Measurements from ENCODE around the gene PM20D1. TPM values are rescaled to one million over a fixed set of nuclear protein-coding genes. Genes with fewer than 3 reads are reported as not detected.

The PM20D1 gene
- total and polyA plus RNA-seq, 9 donors, result 0.06 to 0.16 (median 0.09) TPM; not detected in 3

- 65% methylated on average over 2 of the region's 3 CpGs for WGBS (ENCODE audit: insufficient coverage)
- H3K27ac ChIP-seq (ENCODE audit: low read length), result no peak overlapping the region
- DNase-seq, result peak; percentile 39
Observed at GRCh38 chr1:205843036-205843859, 6.7 kb downstream of the PM20D1 start.

DNA sequence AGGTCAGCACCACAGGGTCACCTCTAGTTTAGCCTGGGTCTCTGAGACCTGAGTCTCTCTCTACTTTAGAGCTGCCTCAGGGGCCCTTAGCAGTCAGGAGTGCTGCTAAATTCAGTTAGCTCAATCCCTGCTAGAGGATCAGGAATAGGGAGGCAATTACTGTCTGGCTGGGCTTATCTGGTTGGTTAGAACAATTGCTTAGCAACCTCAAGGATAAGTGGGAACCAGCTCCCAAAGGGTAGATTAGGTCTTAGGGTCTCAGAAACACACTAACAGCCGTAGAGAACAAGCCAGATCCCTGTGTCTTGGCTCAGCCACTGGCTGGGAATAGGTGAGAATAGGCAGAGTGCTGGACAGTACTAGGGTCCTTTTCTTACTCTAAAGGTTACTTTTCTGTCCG lies 7.7 kb downstream of the PM20D1 start:
- Histone ChIP-seq H3K27ac (ENCODE audit: low read length) (no peak overlapping the region), H3K4me3 (ENCODE audit: low read length) (no peak overlapping the region), H3K36me3 (ENCODE audit: control insufficient read depth, insufficient read depth, low read length) (no peaks in the 10 kb centered on the region), H3K9me3 (replicated peaks; ENCODE audit: control insufficient read depth, low read depth, low read length) (no peaks in the 10 kb centered on the region), H3K27me3 (ENCODE audit: control insufficient read depth, insufficient read depth, low read length) (no peaks in the 10 kb centered on the region), H3K4me1 (ENCODE audit: control insufficient read depth, insufficient read depth, low read length) (peaks cover 22% of the 10 kb centered on the region)
- no peak for DNase-seq
- WGBS (ENCODE audit: insufficient coverage), result 60% methylated on average over 1 of the region's 2 CpGs

More at GRCh38 chr1:205843036-205843859, 6.7 kb downstream of the PM20D1 start:
- H3K4me1 ChIP-seq (ENCODE audit: control insufficient read depth, insufficient read depth, low read length), result peaks cover 22% of the 10 kb centered on the region
- no peaks in the 10 kb centered on the region for H3K36me3 ChIP-seq (ENCODE audit: control insufficient read depth, insufficient read depth, low read length)
- no peak overlapping the region for H3K4me3 ChIP-seq (ENCODE audit: low read length)
- no peaks in the 10 kb centered on the region for H3K9me3 ChIP-seq (replicated peaks; ENCODE audit: control insufficient read depth, low read depth, low read length)
- H3K27me3 ChIP-seq (ENCODE audit: control insufficient read depth, insufficient read depth, low read length), result no peaks in the 10 kb centered on the region

DNA sequence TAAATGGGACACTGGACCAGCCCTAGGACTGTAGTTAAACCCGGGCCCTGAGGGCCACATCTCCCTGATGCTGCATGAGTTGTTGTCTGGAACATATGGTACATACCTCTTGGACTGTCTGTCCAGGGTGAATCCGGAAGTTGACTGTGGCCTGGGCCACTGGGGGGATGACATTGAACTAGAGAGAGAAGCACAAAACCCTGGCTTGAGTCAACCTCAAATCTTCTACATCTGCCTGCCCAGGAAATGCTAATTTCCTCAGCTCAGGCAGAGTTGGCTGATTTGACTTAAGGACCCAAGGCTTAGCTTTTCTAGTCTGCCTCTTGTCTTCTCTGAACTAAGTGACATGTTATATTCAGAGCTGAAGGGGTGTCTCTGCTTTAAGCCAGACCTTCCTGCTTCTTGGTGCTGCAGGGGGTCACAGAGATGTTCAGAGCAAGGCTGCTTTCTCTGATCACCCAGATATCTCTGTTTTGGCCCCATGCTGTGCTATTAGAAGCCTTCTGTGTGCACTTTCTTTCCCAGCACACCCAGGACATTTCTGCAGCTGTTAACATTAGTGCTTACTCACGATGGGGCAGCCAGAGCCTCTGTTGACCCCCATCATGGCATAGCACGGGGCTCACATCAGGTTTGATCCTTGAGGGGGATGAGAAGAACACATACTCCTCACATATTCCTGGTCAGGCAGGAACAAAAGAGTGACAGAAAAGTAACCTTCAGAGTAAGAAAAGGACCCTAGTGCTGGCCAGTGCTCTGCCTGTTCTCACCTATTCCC lies 9.6 kb downstream of the PM20D1 start:
- DNase-seq, result no peak
- no peaks in the 10 kb centered on the region for H3K27me3 ChIP-seq (ENCODE audit: control insufficient read depth, insufficient read depth, low read length)
- peaks cover 22% of the 10 kb centered on the region for H3K4me1 ChIP-seq (ENCODE audit: control insufficient read depth, insufficient read depth, low read length)
- no peak overlapping the region for H3K4me3 ChIP-seq (ENCODE audit: low read length)
- no peaks in the 10 kb centered on the region for H3K36me3 ChIP-seq (ENCODE audit: control insufficient read depth, insufficient read depth, low read length)
- no CpG with 5 or more reads among the region's 4 CpGs for WGBS (ENCODE audit: insufficient coverage)
- no peaks in the 10 kb centered on the region for H3K9me3 ChIP-seq (replicated peaks; ENCODE audit: control insufficient read depth, low read depth, low read length)
- no peak overlapping the region for H3K27ac ChIP-seq (ENCODE audit: low read length)

GRCh38 chr1:205837382-205837970 lies 12.5 kb downstream of the PM20D1 start:
- 85% methylated on average over 7 of the region's 7 CpGs for WGBS (ENCODE audit: insufficient coverage)
- no peaks in the 10 kb centered on the region for H3K27me3 ChIP-seq (ENCODE audit: control insufficient read depth, insufficient read depth, low read length)
- DNase-seq, result no peak
- no peak overlapping the region for H3K4me3 ChIP-seq (ENCODE audit: low read length)
- H3K27ac ChIP-seq (ENCODE audit: low read length), result no peak overlapping the region
- no peaks in the 10 kb centered on the region for H3K36me3 ChIP-seq (ENCODE audit: control insufficient read depth, insufficient read depth, low read length)
- H3K4me1 ChIP-seq (ENCODE audit: control insufficient read depth, insufficient read depth, low read length), result peaks cover 6% of the 10 kb centered on the region
- no peaks in the 10 kb centered on the region for H3K9me3 ChIP-seq (replicated peaks; ENCODE audit: control insufficient read depth, low read depth, low read length)

GRCh38 chr1:205834751-205835150 lies 15.2 kb downstream of the PM20D1 start:
- Histone ChIP-seq H3K27ac (ENCODE audit: low read length) (no peak overlapping the region), H3K4me1 (ENCODE audit: control insufficient read depth, insufficient read depth, low read length) (peaks cover 6% of the 10 kb centered on the region), H3K9me3 (replicated peaks; ENCODE audit: control insufficient read depth, low read depth, low read length) (no peaks in the 10 kb centered on the region), H3K4me3 (ENCODE audit: low read length) (no peak overlapping the region), H3K36me3 (ENCODE audit: control insufficient read depth, insufficient read depth, low read length) (no peaks in the 10 kb centered on the region), H3K27me3 (ENCODE audit: control insufficient read depth, insufficient read depth, low read length) (no peaks in the 10 kb centered on the region)
- WGBS (ENCODE audit: insufficient coverage), result 39% methylated on average over 3 of the region's 4 CpGs
- no peak for DNase-seq

DNA sequence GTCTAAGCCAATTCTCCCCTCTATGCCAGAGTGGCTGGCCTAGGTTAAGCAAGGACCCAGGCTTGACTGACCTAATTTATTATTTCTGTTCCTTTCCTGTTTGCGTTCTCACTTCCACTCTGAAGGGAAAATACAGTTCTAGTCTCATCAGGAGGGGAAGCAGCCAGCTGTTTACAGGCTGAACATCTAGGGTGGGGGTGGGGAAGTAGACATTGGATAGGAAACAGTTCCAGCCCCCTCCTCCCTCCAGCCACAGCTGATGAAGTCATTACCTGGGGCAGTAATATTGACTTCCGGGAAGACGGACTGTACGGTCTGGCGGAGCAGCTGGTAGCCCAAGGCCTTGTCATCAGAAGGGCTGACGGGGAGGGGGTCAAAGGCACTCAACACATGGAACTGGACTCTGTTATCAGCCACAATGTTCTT lies 17.6 kb downstream of the PM20D1 start:
- WGBS (ENCODE audit: insufficient coverage), result 23% methylated on average over 5 of the region's 6 CpGs
- peaks cover 11% of the 10 kb centered on the region for H3K4me1 ChIP-seq (ENCODE audit: control insufficient read depth, insufficient read depth, low read length)
- no peaks in the 10 kb centered on the region for H3K9me3 ChIP-seq (replicated peaks; ENCODE audit: control insufficient read depth, low read depth, low read length)
- DNase-seq, result peak; percentile 71
- H3K4me3 ChIP-seq (ENCODE audit: low read length), result no peak overlapping the region
- H3K36me3 ChIP-seq (ENCODE audit: control insufficient read depth, insufficient read depth, low read length), result no peaks in the 10 kb centered on the region
- H3K27me3 ChIP-seq (ENCODE audit: control insufficient read depth, insufficient read depth, low read length), result peaks cover 3% of the 10 kb centered on the region
- H3K27ac ChIP-seq (ENCODE audit: low read length), result peak overlapping the region; percentile 15

DNA sequence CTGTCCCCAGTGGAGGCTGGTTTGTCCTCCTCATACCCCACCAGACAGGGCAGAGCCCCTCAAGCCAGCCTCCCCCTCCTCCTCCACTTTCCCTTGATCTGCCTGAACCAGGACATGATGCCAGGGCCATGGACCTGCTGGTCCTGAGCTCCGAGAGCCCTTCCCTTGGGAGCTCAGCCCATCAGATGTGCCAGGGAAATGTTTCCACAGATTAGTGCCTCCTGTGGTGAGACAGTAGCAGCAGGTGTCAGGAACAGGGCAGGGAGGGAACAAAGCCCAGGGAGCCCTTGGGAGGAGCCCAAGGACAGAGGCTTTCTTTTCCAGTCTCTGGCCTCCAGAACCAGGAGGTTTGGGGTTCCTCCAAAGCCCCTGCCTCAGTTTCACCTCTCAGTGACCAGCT lies 22.3 kb downstream of the PM20D1 start:
- 40% methylated on average over 1 of the region's 1 CpG for WGBS (ENCODE audit: insufficient coverage)
- H3K36me3 ChIP-seq (ENCODE audit: control insufficient read depth, insufficient read depth, low read length), result no peaks in the 10 kb centered on the region
- H3K4me3 ChIP-seq (ENCODE audit: low read length), result no peak overlapping the region
- no peaks in the 10 kb centered on the region for H3K9me3 ChIP-seq (replicated peaks; ENCODE audit: control insufficient read depth, low read depth, low read length)
- peaks cover 3% of the 10 kb centered on the region for H3K27me3 ChIP-seq (ENCODE audit: control insufficient read depth, insufficient read depth, low read length)
- no peak overlapping the region for H3K27ac ChIP-seq (ENCODE audit: low read length)
- peaks cover 19% of the 10 kb centered on the region for H3K4me1 ChIP-seq (ENCODE audit: control insufficient read depth, insufficient read depth, low read length)
- DNase-seq, result no peak

DNA sequence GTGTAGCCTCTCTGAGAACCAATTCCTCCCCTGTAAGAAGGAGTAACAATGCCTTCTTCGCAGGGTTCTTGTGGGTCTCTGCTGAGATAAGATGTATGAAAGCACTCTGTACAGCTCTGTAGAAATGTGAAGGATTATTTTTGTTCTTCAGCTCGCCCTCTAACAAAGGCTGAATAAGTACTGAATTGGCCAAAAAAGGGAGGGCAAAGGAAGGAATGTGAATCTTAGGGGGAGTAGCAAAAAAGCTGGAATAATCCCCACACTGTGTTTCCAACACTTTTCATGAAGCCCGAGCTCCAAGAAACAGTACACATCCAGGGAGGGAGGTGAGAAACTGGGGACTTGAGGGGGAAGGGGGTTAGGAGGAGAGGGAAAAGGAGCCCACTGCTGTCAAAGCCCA lies 22.9 kb downstream of the PM20D1 start:
- Histone ChIP-seq H3K4me1 (ENCODE audit: control insufficient read depth, insufficient read depth, low read length) (peaks cover 16% of the 10 kb centered on the region), H3K4me3 (ENCODE audit: low read length) (no peak overlapping the region), H3K9me3 (replicated peaks; ENCODE audit: control insufficient read depth, low read depth, low read length) (no peaks in the 10 kb centered on the region), H3K27ac (ENCODE audit: low read length) (no peak overlapping the region), H3K36me3 (ENCODE audit: control insufficient read depth, insufficient read depth, low read length) (no peaks in the 10 kb centered on the region), H3K27me3 (ENCODE audit: control insufficient read depth, insufficient read depth, low read length) (peaks cover 3% of the 10 kb centered on the region)
- DNase-seq, result peak; percentile 60
- no CpG with 5 or more reads among the region's 3 CpGs for WGBS (ENCODE audit: insufficient coverage)

DNA sequence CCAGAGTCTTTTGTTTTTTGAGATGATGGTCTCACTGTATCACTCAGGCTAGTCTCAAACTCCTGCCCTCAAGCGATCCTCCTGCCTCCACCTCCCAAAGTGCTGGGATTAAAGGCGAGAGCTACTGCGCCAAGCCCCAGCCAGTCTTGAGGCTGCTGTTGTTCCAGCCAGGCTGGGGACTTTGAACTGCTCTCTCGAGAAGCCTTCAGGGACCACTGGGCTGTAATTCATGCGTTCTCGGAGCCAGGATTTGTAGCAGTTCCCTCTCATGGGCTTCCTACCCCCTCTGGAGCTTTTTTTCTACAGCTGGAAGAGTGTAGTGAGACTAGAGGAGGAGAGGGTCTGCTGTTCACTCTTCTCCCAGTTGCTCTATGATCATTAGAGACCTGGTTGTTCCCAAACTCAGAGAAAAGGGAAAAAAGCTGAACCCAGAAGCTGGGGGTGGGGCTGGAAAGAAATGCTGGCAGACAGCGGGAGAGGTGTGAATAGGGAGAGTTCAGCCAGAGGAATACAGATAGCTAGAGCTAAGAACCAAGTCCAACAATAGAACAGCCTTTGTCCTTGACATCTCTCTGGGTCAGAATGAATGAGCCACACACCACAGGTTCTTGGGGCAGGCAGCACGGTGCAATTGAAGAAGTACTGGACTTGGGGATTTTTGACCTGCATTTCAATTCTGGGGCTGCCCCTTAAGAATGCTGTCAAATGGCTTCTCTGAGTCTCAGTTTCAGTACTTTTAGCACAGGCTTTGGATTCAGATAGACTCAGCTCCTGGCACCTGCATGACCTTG lies 23.7 kb downstream of the PM20D1 start:
- Histone ChIP-seq H3K4me3 (ENCODE audit: low read length) (no peak overlapping the region), H3K27ac (ENCODE audit: low read length) (no peak overlapping the region), H3K27me3 (ENCODE audit: control insufficient read depth, insufficient read depth, low read length) (peaks cover 3% of the 10 kb centered on the region), H3K36me3 (ENCODE audit: control insufficient read depth, insufficient read depth, low read length) (no peaks in the 10 kb centered on the region), H3K4me1 (ENCODE audit: control insufficient read depth, insufficient read depth, low read length) (peaks cover 15% of the 10 kb centered on the region), H3K9me3 (replicated peaks; ENCODE audit: control insufficient read depth, low read depth, low read length) (no peaks in the 10 kb centered on the region)
- whole genome bisulfite sequencing (ENCODE audit: insufficient coverage), result 51% methylated on average over 3 of the region's 8 CpGs
- DNase-seq, result peak; percentile 30
